ENCODE measurements around the gene ZMIZ1. TPM values are rescaled to one million over a fixed set of nuclear protein-coding genes. Genes with fewer than 3 reads are reported as not detected.

Gene ZMIZ1
- polyA plus RNA-seq, 1 donor from 2014 or later: 26.8 TPM

DNA sequence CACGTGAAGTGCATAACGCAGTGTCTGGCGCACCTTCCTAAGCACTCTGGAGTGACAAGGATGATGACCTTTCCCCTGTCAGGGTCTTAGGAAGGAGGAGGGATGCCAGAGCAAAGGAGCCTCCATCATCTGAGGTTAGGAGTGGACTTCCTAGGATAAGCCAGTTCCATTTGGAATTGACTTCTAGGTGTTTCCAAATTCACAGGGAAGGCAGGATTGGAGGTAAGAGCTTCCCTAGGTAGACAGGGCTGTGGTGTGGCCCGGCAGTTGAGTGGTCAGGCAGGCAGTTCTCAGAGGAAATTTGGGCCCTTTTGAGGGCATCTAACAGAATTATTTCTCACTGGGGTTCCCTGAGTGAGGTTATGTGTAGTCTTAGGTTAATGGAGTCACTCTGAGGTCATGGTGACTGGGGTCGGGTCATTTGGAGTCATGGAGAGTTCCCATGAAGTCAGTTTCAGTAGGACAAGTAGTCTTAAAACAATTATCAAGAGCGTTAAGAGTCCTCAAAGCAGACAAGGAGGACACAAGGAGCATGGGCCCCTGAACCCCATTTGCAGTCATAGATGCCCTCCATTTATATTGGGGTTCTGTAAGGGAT lies 286.8 kb downstream of the ZMIZ1 start:
- Histone ChIP-seq H2AFZ (ENCODE audit: low read depth, low read length) (no peak overlapping the region), H3K79me2 (replicated peaks; ENCODE audit: insufficient read depth, low read length) (no peaks in the 10 kb centered on the region), H3F3A (ENCODE audit: insufficient read depth, low read length, poor library complexity, severe bottlenecking) (no peaks in the 10 kb centered on the region), H3K4me3 (ENCODE audit: low read length) (no peak overlapping the region), H3K4me2 (ENCODE audit: low read length) (no peak overlapping the region), H3K27ac (ENCODE audit: low read length) (no peak overlapping the region), H3K9me3 (ENCODE audit: low read length) (no peaks in the 10 kb centered on the region), H3K27me3 (ENCODE audit: insufficient read depth, low read depth, low read length) (no peaks in the 10 kb centered on the region), H4K20me1 (ENCODE audit: insufficient read depth) (no peaks in the 10 kb centered on the region), H3K36me3 (ENCODE audit: insufficient read depth, low read length) (no peaks in the 10 kb centered on the region), H3K9ac (ENCODE audit: low read length) (no peak overlapping the region), H3K9me2 (ENCODE audit: insufficient read depth, low read length) (no peaks in the 10 kb centered on the region)
- TF ChIP-seq EZH2 (IDR thresholded peaks at IDR 0.05; ENCODE audit: borderline replicate concordance, insufficient read depth, low read length, poor library complexity, severe bottlenecking): no peak
- no peak for TF ChIP-seq TAF1 (IDR thresholded peaks at IDR 0.05; ENCODE audit: low read depth)
- no peak for TF ChIP-seq SMC3 (conservative IDR thresholded peaks at IDR 0.05; ENCODE audit: poor library complexity)
- no peak for TF ChIP-seq MXI1 (conservative IDR thresholded peaks at IDR 0.05; ENCODE audit: poor library complexity, severe bottlenecking)
- TF ChIP-seq EP300 (conservative IDR thresholded peaks at IDR 0.05; ENCODE audit: poor library complexity, severe bottlenecking): no peak
- no peak for TF ChIP-seq CTCF (IDR thresholded peaks at IDR 0.05; ENCODE audit: poor library complexity, severe bottlenecking)
- no peak for TF ChIP-seq REST (IDR thresholded peaks at IDR 0.05; ENCODE audit: borderline replicate concordance)
- no peak for TF ChIP-seq POLR2AphosphoS5 (IDR thresholded peaks at IDR 0.05)
- TF ChIP-seq RAD21 (conservative IDR thresholded peaks at IDR 0.05): no peak

DNA sequence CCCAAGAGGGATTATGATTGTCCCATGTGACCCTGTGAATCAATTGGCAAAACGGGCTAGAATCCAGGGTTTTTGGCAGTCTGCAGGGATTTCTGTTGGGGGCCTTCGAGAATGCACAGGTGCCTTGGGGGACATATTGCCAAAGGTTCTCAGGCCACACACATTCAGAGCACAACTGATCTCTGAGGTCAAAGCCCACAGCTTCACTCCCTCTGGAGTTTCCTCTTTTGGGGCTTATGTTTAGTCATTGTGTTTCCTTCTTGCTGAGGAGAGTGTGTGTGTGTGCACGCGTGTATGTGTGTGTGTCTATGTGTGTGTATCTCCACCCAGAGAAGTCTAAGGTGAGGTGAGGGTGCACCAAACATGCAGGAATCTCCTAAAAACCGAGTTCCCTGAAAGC lies 287.3 kb downstream of the ZMIZ1 start:
- H3K36me3 ChIP-seq (ENCODE audit: insufficient read depth, low read length): no peaks in the 10 kb centered on the region
- H3K79me2 ChIP-seq (replicated peaks; ENCODE audit: insufficient read depth, low read length): no peaks in the 10 kb centered on the region
- no peak for TF ChIP-seq RAD21 (conservative IDR thresholded peaks at IDR 0.05)
- no peak for TF ChIP-seq EP300 (conservative IDR thresholded peaks at IDR 0.05; ENCODE audit: poor library complexity, severe bottlenecking)
- no peak for TF ChIP-seq SMC3 (conservative IDR thresholded peaks at IDR 0.05; ENCODE audit: poor library complexity)
- TF ChIP-seq EZH2 (IDR thresholded peaks at IDR 0.05; ENCODE audit: borderline replicate concordance, insufficient read depth, low read length, poor library complexity, severe bottlenecking): no peak
- no peak for TF ChIP-seq REST (IDR thresholded peaks at IDR 0.05; ENCODE audit: borderline replicate concordance)
- no peak for TF ChIP-seq MXI1 (conservative IDR thresholded peaks at IDR 0.05; ENCODE audit: poor library complexity, severe bottlenecking)
- no peak for TF ChIP-seq TAF1 (IDR thresholded peaks at IDR 0.05; ENCODE audit: low read depth)
- TF ChIP-seq CTCF (IDR thresholded peaks at IDR 0.05; ENCODE audit: poor library complexity, severe bottlenecking): no peak
- no peak for TF ChIP-seq POLR2AphosphoS5 (IDR thresholded peaks at IDR 0.05)
- no peaks in the 10 kb centered on the region for H3K9me3 ChIP-seq (ENCODE audit: low read length)
- H3K27me3 ChIP-seq (ENCODE audit: insufficient read depth, low read depth, low read length): no peaks in the 10 kb centered on the region
- no peaks in the 10 kb centered on the region for H4K20me1 ChIP-seq (ENCODE audit: insufficient read depth)
- H3K9ac ChIP-seq (ENCODE audit: low read length): no peak overlapping the region
- H2AFZ ChIP-seq (ENCODE audit: low read depth, low read length): no peak overlapping the region
- H3K4me2 ChIP-seq (ENCODE audit: low read length): no peak overlapping the region
- H3K9me2 ChIP-seq (ENCODE audit: insufficient read depth, low read length): no peaks in the 10 kb centered on the region
- no peak overlapping the region for H3K27ac ChIP-seq (ENCODE audit: low read length)
- no peak overlapping the region for H3K4me3 ChIP-seq (ENCODE audit: low read length)
- no peaks in the 10 kb centered on the region for H3F3A ChIP-seq (ENCODE audit: insufficient read depth, low read length, poor library complexity, severe bottlenecking)
